Measurements from ENCODE around the gene SMYD1. TPM values are rescaled to one million over a fixed set of nuclear protein-coding genes. Genes with fewer than 3 reads are reported as not detected.

Gene SMYD1
- total and polyA plus RNA-seq, 2 donors (not counting 1 experiment from before 2014, with no cell fraction given) = not detected

GRCh38 chr2:88144914-88145497 lies 77.4 kb downstream of the SMYD1 start:
- POLR2A ChIA-PET = no interaction called here
- Histone ChIP-seq H3K9me3 (ENCODE audit: control extremely low read depth in 1 of 3, control insufficient read depth in 2 of 3, insufficient read depth in 1 of 3, low read length in 2 of 3) (peaks cover 5 to 23% (median 21%) of the 10 kb centered on the region in 3 donors), H3K36me3 (replicated peaks in 1 of 2; ENCODE audit: control extremely low read depth in 1 of 2, control insufficient read depth in 1 of 2, extremely low read depth in 1 of 2, insufficient read depth in 2 of 2, low read length in 1 of 2) (no peaks in the 10 kb centered on the region), H3K4me2 (replicated peaks; ENCODE audit: low read depth, low read length, poor library complexity, severe bottlenecking) (no peak overlapping the region), H3K79me2 (ENCODE audit: control insufficient read depth, insufficient read depth, low read length) (no peaks in the 10 kb centered on the region), H3K4me1 (ENCODE audit: control insufficient read depth in 2 of 2, insufficient read depth in 2 of 2, low read length in 2 of 2) (no peaks in the 10 kb centered on the region), H3K9ac (ENCODE audit: low read length) (no peak overlapping the region), H4K20me1 (ENCODE audit: control insufficient read depth, insufficient read depth, low read length, poor library complexity, severe bottlenecking) (no peaks in the 10 kb centered on the region), H3K27ac (ENCODE audit: low read length in 2 of 2) (no peak overlapping the region), H3K4me3 (ENCODE audit: control extremely low read depth in 1 of 5, extremely low read depth in 1 of 5, insufficient read depth in 1 of 5, low read depth in 2 of 5, low read length in 4 of 5) (no peak overlapping the region), H2AFZ (ENCODE audit: insufficient read depth, low read depth, low read length, poor library complexity, severe bottlenecking) (no peak overlapping the region), H3K27me3 (replicated peaks in 1 of 4; ENCODE audit: control extremely low read depth in 1 of 4, control insufficient read depth in 3 of 4, insufficient read depth in 4 of 4, low read length in 3 of 4) (peaks cover 0 to 11% (median 5%) of the 10 kb centered on the region in 4 experiments)
- WGBS (ENCODE audit: insufficient coverage) = 78% methylated on average over 5 of the region's 10 CpGs
- TF ChIP-seq EZH2 (IDR thresholded peaks at IDR 0.05; ENCODE audit: borderline replicate concordance, insufficient read depth, low read depth, low read length, poor library complexity, severe bottlenecking) = no peak
- TF ChIP-seq, protein P1, sequence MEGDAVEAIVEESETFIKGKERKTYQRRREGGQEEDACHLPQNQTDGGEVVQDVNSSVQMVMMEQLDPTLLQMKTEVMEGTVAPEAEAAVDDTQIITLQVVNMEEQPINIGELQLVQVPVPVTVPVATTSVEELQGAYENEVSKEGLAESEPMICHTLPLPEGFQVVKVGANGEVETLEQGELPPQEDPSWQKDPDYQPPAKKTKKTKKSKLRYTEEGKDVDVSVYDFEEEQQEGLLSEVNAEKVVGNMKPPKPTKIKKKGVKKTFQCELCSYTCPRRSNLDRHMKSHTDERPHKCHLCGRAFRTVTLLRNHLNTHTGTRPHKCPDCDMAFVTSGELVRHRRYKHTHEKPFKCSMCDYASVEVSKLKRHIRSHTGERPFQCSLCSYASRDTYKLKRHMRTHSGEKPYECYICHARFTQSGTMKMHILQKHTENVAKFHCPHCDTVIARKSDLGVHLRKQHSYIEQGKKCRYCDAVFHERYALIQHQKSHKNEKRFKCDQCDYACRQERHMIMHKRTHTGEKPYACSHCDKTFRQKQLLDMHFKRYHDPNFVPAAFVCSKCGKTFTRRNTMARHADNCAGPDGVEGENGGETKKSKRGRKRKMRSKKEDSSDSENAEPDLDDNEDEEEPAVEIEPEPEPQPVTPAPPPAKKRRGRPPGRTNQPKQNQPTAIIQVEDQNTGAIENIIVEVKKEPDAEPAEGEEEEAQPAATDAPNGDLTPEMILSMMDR (IDR thresholded peaks at IDR 0.05) = no peak
- Mint-ChIP-seq H3K27ac (no peak overlapping the region), H3K4me1 (no peaks in the 10 kb centered on the region), H3K27me3 (peaks cover 43% of the 10 kb centered on the region), H3K9me3 (ENCODE audit: insufficient read depth) (peaks cover 7% of the 10 kb centered on the region), H3K4me3 (no peak overlapping the region)
- intact Hi-C loops (cut with micrococcal nuclease) = no loop called here
- DNase-seq (no peak), ATAC-seq (ENCODE audit: low read depth) (no peak)
- CTCF ChIA-PET = interaction anchor here (1.3 kb wide), 1 partner anchor 143 kb away, joined by 3 read pairs; no protein-coding TSS in a partner anchor

DNA sequence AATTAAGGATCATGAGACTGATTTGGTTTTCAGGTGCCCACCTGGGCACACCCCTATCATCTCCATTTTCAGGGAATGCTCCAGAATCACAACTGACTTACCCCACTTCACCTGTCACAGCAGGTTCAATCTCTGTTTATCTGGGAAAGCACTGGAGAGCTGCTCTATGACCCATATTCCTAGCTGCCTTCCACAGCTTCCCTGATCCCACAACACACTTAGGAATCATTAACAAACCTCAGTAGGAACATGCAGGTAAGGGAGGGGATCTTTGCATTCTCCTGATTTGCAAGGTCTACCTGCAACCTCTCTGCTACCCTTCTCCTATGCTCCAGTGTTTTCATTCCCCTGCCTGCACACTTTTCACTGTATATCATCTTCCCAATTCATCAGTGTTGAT lies 79.0 kb downstream of the SMYD1 start:
- no peaks in the 10 kb centered on the region for H3K36me3 ChIP-seq (replicated peaks in 1 of 2; ENCODE audit: control extremely low read depth in 1 of 2, control insufficient read depth in 1 of 2, extremely low read depth in 1 of 2, insufficient read depth in 2 of 2, low read length in 1 of 2)
- H3K9me3 ChIP-seq (ENCODE audit: control extremely low read depth in 1 of 3, control insufficient read depth in 2 of 3, insufficient read depth in 1 of 3, low read length in 2 of 3) = peaks cover 5 to 23% (median 17%) of the 10 kb centered on the region in 3 donors
- H3K79me2 ChIP-seq (ENCODE audit: control insufficient read depth, insufficient read depth, low read length) = no peaks in the 10 kb centered on the region
- no peak overlapping the region for H3K4me3 Mint-ChIP-seq
- no peak overlapping the region for H3K4me3 ChIP-seq (ENCODE audit: control extremely low read depth in 1 of 5, extremely low read depth in 1 of 5, insufficient read depth in 1 of 5, low read depth in 2 of 5, low read length in 4 of 5)
- H2AFZ ChIP-seq (ENCODE audit: insufficient read depth, low read depth, low read length, poor library complexity, severe bottlenecking) = no peak overlapping the region
- no peaks in the 10 kb centered on the region for H3K4me1 ChIP-seq (ENCODE audit: control insufficient read depth in 2 of 2, insufficient read depth in 2 of 2, low read length in 2 of 2)
- H3K27me3 Mint-ChIP-seq = peaks cover 39% of the 10 kb centered on the region
- intact Hi-C loops (cut with micrococcal nuclease) = no loop called here
- no peaks in the 10 kb centered on the region for H4K20me1 ChIP-seq (ENCODE audit: control insufficient read depth, insufficient read depth, low read length, poor library complexity, severe bottlenecking)
- ATAC-seq (ENCODE audit: low read depth) (no peak), DNase-seq (no peak)
- H3K4me2 ChIP-seq (replicated peaks; ENCODE audit: low read depth, low read length, poor library complexity, severe bottlenecking) = no peak overlapping the region
- no peak overlapping the region for H3K9ac ChIP-seq (ENCODE audit: low read length)
- H3K4me1 Mint-ChIP-seq = no peaks in the 10 kb centered on the region
- H3K9me3 Mint-ChIP-seq (ENCODE audit: insufficient read depth) = peaks cover 7% of the 10 kb centered on the region
- H3K27ac Mint-ChIP-seq = no peak overlapping the region
- POLR2A ChIA-PET = no interaction called here
- no peak overlapping the region for H3K27ac ChIP-seq (ENCODE audit: low read length in 2 of 2)
- CTCF ChIA-PET = no interaction called here
- peaks cover 0 to 11% (median 5%) of the 10 kb centered on the region in 4 experiments for H3K27me3 ChIP-seq (replicated peaks in 1 of 4; ENCODE audit: control extremely low read depth in 1 of 4, control insufficient read depth in 3 of 4, insufficient read depth in 4 of 4, low read length in 3 of 4)
- TF ChIP-seq EZH2 (IDR thresholded peaks at IDR 0.05; ENCODE audit: borderline replicate concordance, insufficient read depth, low read depth, low read length, poor library complexity, severe bottlenecking) = no peak
- TF ChIP-seq, protein P1 (IDR thresholded peaks at IDR 0.05) = no peak

All from B cell (primary cell).